ENCODE results near the gene ADK. TPM values are rescaled to one million over a fixed set of nuclear protein-coding genes. Genes with fewer than 3 reads are reported as not detected.

Gene ADK
- total RNA-seq, 1 donor from 2014 or later, result 26.2 TPM

DNA sequence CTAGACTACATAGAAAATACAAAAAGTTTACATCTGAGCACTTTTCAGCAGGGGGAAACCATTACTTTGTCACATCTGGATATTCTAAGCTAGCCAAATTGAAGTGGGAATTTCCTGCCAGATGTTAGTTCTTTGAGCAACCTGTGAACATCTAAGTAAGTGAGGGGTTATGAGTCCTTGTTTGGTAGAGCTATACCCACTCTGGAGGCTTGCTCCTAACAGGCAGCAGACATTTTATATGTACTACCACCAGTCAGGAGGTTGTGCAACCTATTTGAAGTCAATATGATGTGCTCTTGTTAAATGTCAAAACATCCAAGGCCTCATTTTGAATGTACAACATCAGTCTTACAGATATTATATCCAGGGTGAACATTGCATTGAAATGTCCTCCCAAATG lies 532.0 kb downstream of the ADK start:
- Mint-ChIP-seq H3K36me3 (peaks cover 6% of the 10 kb centered on the region), H3K4me3 (no peak overlapping the region), H3K9me3 (no peaks in the 10 kb centered on the region), H3K27ac (peak overlapping the region; percentile 53), H3K27me3 (ENCODE audit: low read depth) (no peaks in the 10 kb centered on the region), H3K4me1 (peaks cover 17% of the 10 kb centered on the region)
- TF ChIP-seq, protein P1, sequence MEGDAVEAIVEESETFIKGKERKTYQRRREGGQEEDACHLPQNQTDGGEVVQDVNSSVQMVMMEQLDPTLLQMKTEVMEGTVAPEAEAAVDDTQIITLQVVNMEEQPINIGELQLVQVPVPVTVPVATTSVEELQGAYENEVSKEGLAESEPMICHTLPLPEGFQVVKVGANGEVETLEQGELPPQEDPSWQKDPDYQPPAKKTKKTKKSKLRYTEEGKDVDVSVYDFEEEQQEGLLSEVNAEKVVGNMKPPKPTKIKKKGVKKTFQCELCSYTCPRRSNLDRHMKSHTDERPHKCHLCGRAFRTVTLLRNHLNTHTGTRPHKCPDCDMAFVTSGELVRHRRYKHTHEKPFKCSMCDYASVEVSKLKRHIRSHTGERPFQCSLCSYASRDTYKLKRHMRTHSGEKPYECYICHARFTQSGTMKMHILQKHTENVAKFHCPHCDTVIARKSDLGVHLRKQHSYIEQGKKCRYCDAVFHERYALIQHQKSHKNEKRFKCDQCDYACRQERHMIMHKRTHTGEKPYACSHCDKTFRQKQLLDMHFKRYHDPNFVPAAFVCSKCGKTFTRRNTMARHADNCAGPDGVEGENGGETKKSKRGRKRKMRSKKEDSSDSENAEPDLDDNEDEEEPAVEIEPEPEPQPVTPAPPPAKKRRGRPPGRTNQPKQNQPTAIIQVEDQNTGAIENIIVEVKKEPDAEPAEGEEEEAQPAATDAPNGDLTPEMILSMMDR (IDR thresholded peaks at IDR 0.05; ENCODE audit: unreplicated experiment), result no peak
- no peak for DNase-seq (ENCODE audit: low spot score in 2 of 2, unreplicated experiment in 2 of 2)

DNA sequence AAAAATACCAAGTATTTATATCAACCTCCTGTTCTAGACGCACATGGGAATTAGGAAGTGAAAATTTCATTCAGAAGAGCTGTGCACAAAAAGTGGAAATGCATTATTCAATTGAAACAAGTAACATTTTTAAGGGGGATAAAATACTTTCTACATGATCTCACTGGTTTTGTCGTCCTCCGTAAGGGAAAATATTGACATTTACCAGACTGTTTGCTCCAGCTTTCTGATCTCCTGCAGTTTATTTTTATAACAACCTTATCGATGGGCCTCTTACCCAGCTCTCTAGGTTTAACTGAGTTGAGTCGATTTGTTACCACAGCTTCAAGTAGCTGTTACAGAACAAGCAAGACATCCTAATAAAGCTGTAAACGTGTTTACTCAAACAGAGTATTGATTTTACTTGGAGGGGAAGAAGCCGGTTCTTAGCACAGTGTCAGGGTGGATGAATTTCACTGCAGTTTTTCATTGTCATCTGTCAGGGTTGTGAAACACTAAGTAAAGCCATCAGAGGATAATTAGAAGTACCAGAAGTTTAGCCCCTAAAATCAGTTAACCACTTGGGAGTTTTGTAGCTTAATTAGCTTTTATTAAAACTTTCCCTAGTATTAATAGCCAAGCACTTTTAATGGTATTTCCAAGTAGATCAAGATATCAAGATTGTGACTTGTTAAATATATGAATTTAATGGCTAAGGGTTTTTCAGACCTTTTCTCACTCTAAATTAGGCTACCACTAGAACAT lies 532.8 kb downstream of the ADK start:
- Mint-ChIP-seq H3K4me3 (no peak overlapping the region), H3K4me1 (peaks cover 17% of the 10 kb centered on the region), H3K36me3 (peaks cover 6% of the 10 kb centered on the region), H3K9me3 (no peaks in the 10 kb centered on the region), H3K27me3 (ENCODE audit: low read depth) (no peaks in the 10 kb centered on the region), H3K27ac (peak overlapping the region; percentile 53)
- TF ChIP-seq, protein P1 (IDR thresholded peaks at IDR 0.05; ENCODE audit: unreplicated experiment), result no peak
- no peak for DNase-seq (ENCODE audit: low spot score in 2 of 2, unreplicated experiment in 2 of 2)

DNA sequence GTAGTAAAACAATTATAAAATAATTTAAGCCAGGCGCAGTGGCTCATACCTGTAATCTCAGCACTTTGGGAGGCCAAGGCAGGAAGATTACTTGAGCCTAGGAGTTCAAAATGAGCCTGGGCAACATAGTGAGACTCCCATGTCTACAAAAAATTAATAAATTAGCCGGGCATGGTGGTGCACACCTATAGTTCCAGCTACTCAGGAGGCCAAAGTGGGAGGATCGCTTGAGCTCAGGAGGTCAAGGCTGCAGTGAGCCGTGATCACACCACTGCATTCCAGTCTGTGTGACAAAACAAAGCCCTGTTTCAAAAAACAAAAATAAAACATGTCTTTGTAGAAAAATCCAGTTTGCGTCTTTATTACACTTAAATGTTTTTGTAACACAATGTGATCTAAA lies 533.4 kb downstream of the ADK start:
- H3K4me1 Mint-ChIP-seq, result peaks cover 17% of the 10 kb centered on the region
- TF ChIP-seq, protein P1 (IDR thresholded peaks at IDR 0.05; ENCODE audit: unreplicated experiment), result no peak
- DNase-seq (ENCODE audit: low spot score in 2 of 2, unreplicated experiment in 2 of 2), result no peak
- no peak overlapping the region for H3K27ac Mint-ChIP-seq
- no peaks in the 10 kb centered on the region for H3K27me3 Mint-ChIP-seq (ENCODE audit: low read depth)
- no peak overlapping the region for H3K4me3 Mint-ChIP-seq
- peaks cover 6% of the 10 kb centered on the region for H3K36me3 Mint-ChIP-seq
- H3K9me3 Mint-ChIP-seq, result no peaks in the 10 kb centered on the region

DNA sequence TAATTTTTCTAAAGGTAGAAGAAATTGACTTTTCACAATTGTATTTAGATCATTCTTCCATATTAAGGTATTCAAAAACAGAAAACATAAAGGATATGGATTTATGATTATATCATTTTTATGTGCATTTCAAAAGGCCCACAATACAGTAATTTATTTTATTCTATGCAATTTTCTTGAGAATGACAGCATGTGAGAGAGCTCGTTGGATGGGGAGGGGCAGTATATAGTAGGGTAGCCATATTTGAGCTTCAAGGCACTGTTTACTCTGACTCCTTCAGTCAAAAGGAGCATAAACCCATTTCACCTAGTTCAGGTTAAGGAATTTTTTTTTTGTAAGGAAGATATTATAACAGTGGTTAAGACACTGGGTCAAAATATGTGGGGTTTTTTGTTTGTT lies 534.5 kb downstream of the ADK start:
- no peaks in the 10 kb centered on the region for H3K27me3 Mint-ChIP-seq (ENCODE audit: low read depth)
- H3K4me3 Mint-ChIP-seq, result no peak overlapping the region
- TF ChIP-seq, protein P1 (IDR thresholded peaks at IDR 0.05; ENCODE audit: unreplicated experiment), result no peak

DNA sequence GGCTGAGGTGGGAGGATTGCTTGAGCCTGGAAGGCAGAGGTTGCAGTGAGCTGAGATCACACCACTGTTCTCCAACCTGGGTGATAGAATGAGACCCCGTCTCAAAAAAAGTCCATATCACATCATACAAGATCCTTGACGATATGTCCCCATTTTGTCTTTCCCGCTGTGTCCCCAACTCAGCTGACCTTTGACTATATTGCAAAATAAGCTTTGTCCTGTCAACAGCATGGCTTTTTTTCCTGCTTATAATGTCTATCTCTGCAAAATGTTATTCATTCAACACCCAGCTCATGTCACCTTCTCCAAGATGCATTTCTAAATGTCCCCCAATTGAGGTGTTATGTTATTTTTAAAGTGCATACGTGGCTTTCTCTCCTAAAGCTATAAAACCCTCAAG lies 539.4 kb downstream of the ADK start:
- Mint-ChIP-seq H3K9me3 (no peaks in the 10 kb centered on the region), H3K27me3 (ENCODE audit: low read depth) (no peaks in the 10 kb centered on the region), H3K4me3 (no peak overlapping the region), H3K36me3 (peaks cover 6% of the 10 kb centered on the region), H3K4me1 (no peaks in the 10 kb centered on the region), H3K27ac (no peak overlapping the region)
- TF ChIP-seq, protein P1 (IDR thresholded peaks at IDR 0.05; ENCODE audit: unreplicated experiment), result no peak
- DNase-seq (ENCODE audit: low spot score in 2 of 2, unreplicated experiment in 2 of 2), result no peak

More for the DNA sequence above, 534.5 kb downstream of the ADK start:
- Mint-ChIP-seq H3K27ac (no peak overlapping the region), H3K9me3 (no peaks in the 10 kb centered on the region), H3K4me1 (peaks cover 17% of the 10 kb centered on the region), H3K36me3 (peaks cover 6% of the 10 kb centered on the region)
- DNase-seq (ENCODE audit: low spot score in 2 of 2, unreplicated experiment in 2 of 2), result no peak

Measured in mesothelial cell of epicardium (in vitro differentiated cells).